D721Med (cell line): ENCODE data around the gene KIF6.

Experiments
- DNase-seq: peaks from one replicate; pipeline ENCODE4 v3.0.0; 2011; ENCODE audit warnings: low spot score; ENCODE audit not compliant: insufficient read length
- FAIRE-seq: peaks from 2 replicates; lab custom pipeline; 2011; peaks lifted over from hg19 to GRCh38; lab: Jason Lieb, UNC
- TF ChIP-seq, protein P1 (sequence below): IDR thresholded peaks from 2 replicates; pipeline ENCODE4 v1.5.1; 2012; ENCODE audit warnings: mild to moderate bottlenecking, control low read depth; ENCODE audit not compliant: insufficient read depth; ENCODE audit errors: missing control alignments

KIF6 gene

DNA sequence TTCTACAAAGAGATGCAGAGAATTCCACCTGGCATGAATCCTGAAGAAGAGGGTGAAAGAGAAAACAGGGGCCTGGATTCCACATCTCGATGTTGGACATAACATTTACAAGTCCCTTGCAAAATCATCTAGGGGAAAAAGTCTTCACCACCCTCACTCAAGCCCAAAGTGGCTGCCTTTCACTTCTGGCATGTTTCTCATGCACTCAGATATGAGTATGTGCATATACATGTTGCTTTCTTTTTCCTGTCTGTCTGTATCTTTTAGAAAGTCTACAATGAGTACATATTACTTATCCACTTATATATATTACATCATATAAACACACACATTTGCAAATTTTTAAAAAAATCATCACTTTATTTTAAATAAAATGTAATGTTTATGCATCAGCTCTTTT is 159.3 kb downstream of the KIF6 start:
- TF ChIP-seq, protein P1, sequence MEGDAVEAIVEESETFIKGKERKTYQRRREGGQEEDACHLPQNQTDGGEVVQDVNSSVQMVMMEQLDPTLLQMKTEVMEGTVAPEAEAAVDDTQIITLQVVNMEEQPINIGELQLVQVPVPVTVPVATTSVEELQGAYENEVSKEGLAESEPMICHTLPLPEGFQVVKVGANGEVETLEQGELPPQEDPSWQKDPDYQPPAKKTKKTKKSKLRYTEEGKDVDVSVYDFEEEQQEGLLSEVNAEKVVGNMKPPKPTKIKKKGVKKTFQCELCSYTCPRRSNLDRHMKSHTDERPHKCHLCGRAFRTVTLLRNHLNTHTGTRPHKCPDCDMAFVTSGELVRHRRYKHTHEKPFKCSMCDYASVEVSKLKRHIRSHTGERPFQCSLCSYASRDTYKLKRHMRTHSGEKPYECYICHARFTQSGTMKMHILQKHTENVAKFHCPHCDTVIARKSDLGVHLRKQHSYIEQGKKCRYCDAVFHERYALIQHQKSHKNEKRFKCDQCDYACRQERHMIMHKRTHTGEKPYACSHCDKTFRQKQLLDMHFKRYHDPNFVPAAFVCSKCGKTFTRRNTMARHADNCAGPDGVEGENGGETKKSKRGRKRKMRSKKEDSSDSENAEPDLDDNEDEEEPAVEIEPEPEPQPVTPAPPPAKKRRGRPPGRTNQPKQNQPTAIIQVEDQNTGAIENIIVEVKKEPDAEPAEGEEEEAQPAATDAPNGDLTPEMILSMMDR, result no peak
- DNase-seq (no peak), FAIRE-seq (no peak)

DNA sequence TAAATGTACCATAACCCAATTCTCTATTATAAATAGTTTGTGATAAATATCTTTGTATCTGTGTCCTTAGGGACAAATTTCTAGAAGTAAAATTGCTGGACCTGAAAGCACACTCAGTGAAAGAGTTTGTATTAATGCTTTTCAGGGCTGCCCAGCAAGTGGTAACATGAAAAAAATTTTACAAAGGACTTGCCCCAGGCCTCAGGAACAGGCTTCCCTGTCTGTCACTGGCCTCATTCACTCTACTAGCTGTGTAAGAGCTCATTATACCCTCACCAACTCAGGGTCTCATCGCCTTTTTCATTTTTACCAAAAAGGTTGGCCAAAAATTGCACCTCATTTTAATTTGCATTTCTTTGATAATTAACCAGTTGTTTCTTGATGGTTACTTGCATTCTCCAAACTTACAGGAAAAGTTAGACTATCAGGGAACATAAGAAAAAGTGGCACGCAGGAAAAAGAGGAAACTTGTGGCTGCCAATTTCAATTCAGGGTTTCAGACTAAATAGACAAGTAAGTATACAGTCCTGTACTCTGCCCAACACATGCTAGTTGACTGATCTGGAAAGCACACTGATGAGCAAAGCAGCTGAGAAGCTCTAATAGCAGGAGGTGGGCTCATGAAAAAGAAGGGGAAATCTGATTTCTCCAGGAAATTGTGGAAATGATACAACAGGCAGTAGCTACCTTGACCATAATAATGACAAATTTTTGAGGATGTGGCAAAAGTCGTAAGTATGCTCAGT is 161.5 kb downstream of the KIF6 start:
- no peak for FAIRE-seq
- no peak for DNase-seq

DNA sequence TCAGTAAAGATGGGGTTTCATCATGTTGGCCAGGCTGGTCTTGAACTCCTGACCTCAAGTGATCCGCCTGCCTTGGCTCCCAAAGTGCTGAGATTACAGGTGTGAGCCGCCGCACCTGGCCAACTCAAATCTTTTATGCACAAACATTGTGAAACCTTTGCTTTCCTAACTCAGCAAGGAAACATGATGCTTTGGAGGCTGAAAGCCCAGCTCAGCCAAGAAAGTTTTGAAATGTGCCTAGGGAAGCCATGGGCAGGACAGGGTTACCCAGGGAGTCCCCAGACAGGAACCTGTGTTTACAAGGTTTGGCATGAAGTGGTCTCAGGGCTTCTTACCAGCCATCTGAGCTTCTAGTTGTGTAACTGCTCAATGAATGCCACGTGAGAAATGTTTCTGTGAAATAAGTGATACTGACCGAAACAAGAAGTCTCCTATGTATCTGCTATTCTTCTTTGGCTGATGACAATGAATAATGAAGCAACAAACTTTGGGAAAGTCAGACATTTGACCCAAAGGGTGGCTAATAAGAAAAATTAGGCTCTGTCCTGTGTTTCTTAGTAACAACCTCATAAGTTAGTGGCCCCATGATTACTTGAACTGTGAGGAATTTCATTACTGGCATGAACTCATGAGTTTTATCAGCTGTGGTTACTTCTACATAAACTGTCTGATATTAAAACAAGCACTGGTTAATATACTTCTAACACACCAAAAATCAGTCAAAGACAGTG is 163.5 kb downstream of the KIF6 start:
- FAIRE-seq (no peak), DNase-seq (no peak)
- TF ChIP-seq, protein P1, result no peak

More for the DNA sequence above, 161.5 kb downstream of the KIF6 start:
- TF ChIP-seq, protein P1, result no peak

DNA sequence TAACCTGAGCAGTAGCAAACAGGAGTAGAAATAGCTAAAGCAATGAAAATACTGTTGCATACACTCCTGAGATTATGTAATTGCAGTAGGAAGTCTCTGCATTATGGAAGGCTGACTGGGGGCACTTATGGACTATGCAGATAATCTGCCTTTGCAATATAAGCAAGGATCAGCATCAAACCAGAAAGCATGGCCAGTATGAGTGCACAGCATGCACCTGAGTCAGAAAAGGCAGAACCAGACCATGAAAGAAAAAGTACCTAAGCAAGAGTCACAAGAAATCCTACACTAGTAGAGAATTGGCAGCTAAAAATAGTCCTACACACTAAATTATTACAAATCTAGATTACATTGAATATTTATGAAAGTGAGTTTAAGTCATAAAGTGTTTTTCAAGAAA is 164.3 kb downstream of the KIF6 start:
- TF ChIP-seq, protein P1, result no peak
- DNase-seq (no peak), FAIRE-seq (no peak)

DNA sequence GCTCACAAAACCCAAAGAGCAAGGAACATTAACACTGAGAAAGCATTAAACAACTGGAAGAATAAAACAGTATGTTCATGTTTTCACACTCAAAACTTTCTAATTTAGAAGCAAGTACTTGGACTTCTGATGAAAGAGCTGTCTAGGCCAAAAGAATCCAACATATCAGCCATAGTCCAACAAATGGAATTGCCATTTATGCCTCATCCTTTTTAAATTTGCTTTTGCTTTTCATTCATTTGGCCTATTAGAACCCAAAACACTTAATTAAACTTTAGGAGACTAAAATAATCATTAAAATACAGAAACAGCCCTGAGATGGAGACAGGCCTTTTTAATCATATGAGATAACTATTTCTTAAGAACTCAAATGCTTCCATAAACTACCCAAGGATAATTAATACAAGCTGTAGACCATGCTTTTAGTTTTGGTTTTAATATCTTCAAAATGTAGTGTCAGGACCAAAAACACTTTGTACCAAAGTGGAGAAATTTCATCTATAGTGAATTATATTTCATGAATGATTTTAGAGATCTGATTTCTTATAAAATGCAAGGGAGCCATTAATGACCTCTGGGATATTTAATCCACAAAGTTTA is 166.5 kb downstream of the KIF6 start:
- DNase-seq (no peak), FAIRE-seq (no peak)
- TF ChIP-seq, protein P1, result no peak

DNA sequence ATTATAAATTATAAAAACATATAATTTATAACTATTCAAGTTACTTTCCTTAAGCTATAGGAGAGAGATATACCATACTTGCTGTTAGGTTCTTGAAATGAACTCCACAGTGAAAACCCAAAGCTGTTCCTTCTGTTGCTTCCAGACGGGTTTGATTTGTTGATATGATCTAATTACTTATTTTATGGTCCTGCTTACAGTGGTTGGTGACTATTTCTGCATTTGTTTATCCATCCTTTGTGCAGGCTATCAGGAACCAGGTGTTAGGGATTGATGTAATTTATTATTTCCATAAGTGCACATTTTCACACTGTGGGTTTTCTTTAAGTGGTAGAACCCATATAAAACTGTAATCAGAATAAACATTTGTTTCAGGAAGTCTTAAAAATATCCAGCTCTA is 167.1 kb downstream of the KIF6 start:
- FAIRE-seq, result no peak
- TF ChIP-seq, protein P1, result no peak
- no peak for DNase-seq
